WERI-Rb-1 (cell line): ENCODE results near the gene PCTP.

Source experiments
- DNase-seq: peaks from one replicate; pipeline ENCODE4 v3.0.0-alpha.2; 2020
- H3K27ac ChIP-seq: fragments of 250-450 bp; sonication (Bioruptor Pico); 2 replicates; pipeline ENCODE4 v1.5.1; 2020; ENCODE audit warnings: mild to moderate bottlenecking, moderate library complexity
- H3K27me3 ChIP-seq: fragments of 250-450 bp; sonication (Bioruptor Pico); 2 replicates; pipeline ENCODE4 v1.5.1; 2021; ENCODE audit warnings: mild to moderate bottlenecking, low read depth, moderate library complexity; ENCODE audit not compliant: insufficient read depth, severe bottlenecking
- H3K36me3 ChIP-seq: fragments of 250-450 bp; sonication (Bioruptor Pico); 2 replicates; pipeline ENCODE4 v1.5.1; 2020; ENCODE audit warnings: mild to moderate bottlenecking, moderate library complexity
- H3K4me3 ChIP-seq: 2 replicates; pipeline ENCODE4 v1.5.1; 2011; ENCODE audit warnings: low read depth, mild to moderate bottlenecking, control low read depth, low read length
- H3K9me3 ChIP-seq: fragments of 250-450 bp; sonication (Bioruptor Pico); 2 replicates; pipeline ENCODE4 v1.5.1; 2021; ENCODE audit warnings: mild to moderate bottlenecking, moderate library complexity; ENCODE audit not compliant: severe bottlenecking
- TF ChIP-seq, protein P1 (sequence below): IDR thresholded peaks from 2 replicates; pipeline ENCODE4 v1.5.1; 2011; ENCODE audit warnings: low read depth, mild to moderate bottlenecking, control low read depth, inconsistent platforms, low read length

The PCTP gene

GRCh38 chr17:55735731-55736405 is 15.0 kb upstream of the PCTP start:
- H3K36me3 ChIP-seq, result no peaks in the 10 kb centered on the region
- DNase-seq, result no peak
- H3K4me3 ChIP-seq, result no peak overlapping the region
- TF ChIP-seq, protein P1, sequence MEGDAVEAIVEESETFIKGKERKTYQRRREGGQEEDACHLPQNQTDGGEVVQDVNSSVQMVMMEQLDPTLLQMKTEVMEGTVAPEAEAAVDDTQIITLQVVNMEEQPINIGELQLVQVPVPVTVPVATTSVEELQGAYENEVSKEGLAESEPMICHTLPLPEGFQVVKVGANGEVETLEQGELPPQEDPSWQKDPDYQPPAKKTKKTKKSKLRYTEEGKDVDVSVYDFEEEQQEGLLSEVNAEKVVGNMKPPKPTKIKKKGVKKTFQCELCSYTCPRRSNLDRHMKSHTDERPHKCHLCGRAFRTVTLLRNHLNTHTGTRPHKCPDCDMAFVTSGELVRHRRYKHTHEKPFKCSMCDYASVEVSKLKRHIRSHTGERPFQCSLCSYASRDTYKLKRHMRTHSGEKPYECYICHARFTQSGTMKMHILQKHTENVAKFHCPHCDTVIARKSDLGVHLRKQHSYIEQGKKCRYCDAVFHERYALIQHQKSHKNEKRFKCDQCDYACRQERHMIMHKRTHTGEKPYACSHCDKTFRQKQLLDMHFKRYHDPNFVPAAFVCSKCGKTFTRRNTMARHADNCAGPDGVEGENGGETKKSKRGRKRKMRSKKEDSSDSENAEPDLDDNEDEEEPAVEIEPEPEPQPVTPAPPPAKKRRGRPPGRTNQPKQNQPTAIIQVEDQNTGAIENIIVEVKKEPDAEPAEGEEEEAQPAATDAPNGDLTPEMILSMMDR, result peak; percentile 37
- H3K27me3 ChIP-seq, result no peaks in the 10 kb centered on the region
- H3K9me3 ChIP-seq, result no peaks in the 10 kb centered on the region
- H3K27ac ChIP-seq, result no peak overlapping the region

DNA sequence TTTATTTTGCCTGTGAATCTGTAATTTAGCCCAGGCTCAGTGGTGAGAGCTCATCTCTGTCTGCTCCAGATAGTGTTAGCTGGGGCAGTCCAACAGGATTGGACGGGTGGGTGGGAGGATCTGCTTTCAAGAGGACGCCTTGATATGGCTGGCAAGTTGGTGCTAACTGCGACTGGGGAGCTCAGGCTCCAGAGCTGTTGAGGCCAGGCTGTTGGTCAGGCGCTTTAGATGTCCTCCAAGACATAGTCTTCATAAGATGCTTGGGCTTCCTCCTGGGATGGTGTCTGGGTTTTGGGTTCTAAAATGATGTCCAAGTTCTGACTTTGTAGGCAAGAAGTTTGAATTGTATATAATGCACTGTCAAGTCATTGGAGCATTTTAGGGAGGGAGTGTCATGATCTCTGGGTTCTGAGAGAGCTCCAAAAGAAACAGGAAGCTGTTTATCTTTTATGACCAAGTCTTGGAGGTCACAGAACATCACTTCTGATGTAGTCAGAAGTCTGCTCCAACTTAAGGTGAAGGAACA is 12.8 kb upstream of the PCTP start:
- Histone ChIP-seq H3K27me3 (no peaks in the 10 kb centered on the region), H3K36me3 (no peaks in the 10 kb centered on the region), H3K4me3 (no peak overlapping the region), H3K27ac (no peak overlapping the region), H3K9me3 (no peaks in the 10 kb centered on the region)
- TF ChIP-seq, protein P1, result no peak
- DNase-seq, result no peak

DNA sequence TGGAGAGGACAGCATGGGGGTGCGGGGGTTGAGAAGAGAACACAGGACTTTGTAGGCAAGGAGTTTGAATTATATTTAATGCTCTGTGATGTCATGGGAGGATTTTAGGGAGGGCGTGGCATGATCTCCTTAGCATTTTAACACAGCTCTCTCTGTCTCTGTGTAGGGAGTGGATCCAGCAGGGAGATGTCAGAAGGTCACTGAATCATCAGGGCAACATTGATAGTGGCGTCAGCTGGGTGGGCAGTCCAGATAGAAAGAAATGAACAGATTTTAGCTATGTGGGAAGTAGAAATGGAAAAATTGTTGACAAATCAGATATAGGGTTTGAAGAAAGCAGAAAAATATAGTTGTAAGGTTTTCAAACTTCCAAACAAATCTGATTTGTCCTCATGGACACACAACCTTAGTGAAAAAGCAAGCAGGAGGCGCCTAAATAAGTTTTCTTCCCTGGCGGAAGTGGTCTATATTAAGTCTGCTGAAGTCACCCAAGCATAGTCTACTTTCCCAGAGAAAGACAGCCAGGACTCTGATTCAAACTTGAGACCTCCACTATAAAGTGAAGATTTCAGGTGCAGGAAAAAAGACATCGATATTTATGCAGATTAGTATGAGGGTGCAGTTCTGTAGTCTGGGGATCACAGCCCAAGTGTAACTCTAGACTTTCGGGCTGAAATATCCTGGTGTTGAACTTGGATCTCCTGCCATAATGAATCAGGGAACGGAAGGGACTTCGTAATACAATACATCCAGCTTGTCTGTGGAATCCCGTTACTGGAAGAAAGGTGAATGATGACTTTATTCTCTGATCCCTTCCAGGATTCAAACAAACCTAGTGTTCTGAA is 10.1 kb upstream of the PCTP start:
- H3K36me3 ChIP-seq, result no peaks in the 10 kb centered on the region
- DNase-seq, result no peak
- H3K4me3 ChIP-seq, result no peak overlapping the region
- TF ChIP-seq, protein P1, result no peak
- no peak overlapping the region for H3K27ac ChIP-seq
- H3K9me3 ChIP-seq, result no peaks in the 10 kb centered on the region
- H3K27me3 ChIP-seq, result no peaks in the 10 kb centered on the region

DNA sequence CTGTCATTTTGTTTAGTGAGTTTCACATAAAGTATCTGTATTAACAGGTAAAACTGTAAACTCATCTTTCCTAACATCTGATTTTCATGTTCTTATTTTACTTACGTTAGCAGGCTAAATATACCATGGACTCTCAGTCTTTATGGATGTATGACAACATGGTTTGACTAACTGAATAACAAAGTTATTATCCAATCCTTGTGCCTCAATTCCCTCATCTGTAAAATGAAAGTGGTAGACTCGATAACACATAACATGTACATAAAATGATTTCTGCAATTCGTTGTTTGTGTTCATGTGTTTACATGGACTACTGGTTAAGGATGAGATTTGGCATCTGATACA is 9.5 kb upstream of the PCTP start:
- Histone ChIP-seq H3K9me3 (no peaks in the 10 kb centered on the region), H3K36me3 (no peaks in the 10 kb centered on the region), H3K27ac (no peak overlapping the region), H3K4me3 (no peak overlapping the region), H3K27me3 (no peaks in the 10 kb centered on the region)
- DNase-seq, result no peak
- TF ChIP-seq, protein P1, result no peak

- H3K36me3 ChIP-seq, result no peaks in the 10 kb centered on the region
- H3K27me3 ChIP-seq, result no peaks in the 10 kb centered on the region
- no peak overlapping the region for H3K27ac ChIP-seq
- no peak overlapping the region for H3K4me3 ChIP-seq
- H3K9me3 ChIP-seq, result no peaks in the 10 kb centered on the region
- TF ChIP-seq, protein P1, result no peak
- no peak for DNase-seq
Measured at GRCh38 chr17:55742272-55743102, 8.4 kb upstream of the PCTP start.
